ENCODE data around the gene HIVEP3.

HIVEP3 gene

GRCh38 chr1:41848216-41848952 lies 70.3 kb downstream of the HIVEP3 start:
- no peak for DNase-seq (ENCODE audit: low read depth)

GRCh38 chr1:41847733-41848132 lies 71.0 kb downstream of the HIVEP3 start:
- no peak for DNase-seq (ENCODE audit: low read depth)

GRCh38 chr1:41846625-41847405 lies 71.9 kb downstream of the HIVEP3 start:
- no peak for DNase-seq (ENCODE audit: low read depth)

GRCh38 chr1:41844781-41845272 lies 73.9 kb downstream of the HIVEP3 start:
- no peak for DNase-seq (ENCODE audit: low read depth)

- DNase-seq (ENCODE audit: low read depth) = no peak
Observed at GRCh38 chr1:41844255-41844654, 74.5 kb downstream of the HIVEP3 start.

- no peak for DNase-seq (ENCODE audit: low read depth)
Observed at GRCh38 chr1:41842993-41843755, 75.5 kb downstream of the HIVEP3 start.

- no peak for DNase-seq (ENCODE audit: low read depth)
Observed at GRCh38 chr1:41842326-41842725, 76.4 kb downstream of the HIVEP3 start.

GRCh38 chr1:41840592-41841246 lies 78.0 kb downstream of the HIVEP3 start:
- DNase-seq (ENCODE audit: low read depth) = no peak

GRCh38 chr1:41838266-41838665 lies 80.5 kb downstream of the HIVEP3 start:
- no peak for DNase-seq (ENCODE audit: low read depth)

GRCh38 chr1:41837691-41838090 lies 81.0 kb downstream of the HIVEP3 start:
- DNase-seq (ENCODE audit: low read depth) = no peak

- no peak for DNase-seq (ENCODE audit: low read depth)
Observed at GRCh38 chr1:41835485-41835884, 83.2 kb downstream of the HIVEP3 start.

GRCh38 chr1:41833519-41834000 lies 85.2 kb downstream of the HIVEP3 start:
- DNase-seq (ENCODE audit: low read depth) = no peak

- no peak for DNase-seq (ENCODE audit: low read depth)
Observed at GRCh38 chr1:41830726-41831125, 88.0 kb downstream of the HIVEP3 start.

- DNase-seq (ENCODE audit: low read depth) = no peak
Observed at GRCh38 chr1:41827991-41828570, 90.6 kb downstream of the HIVEP3 start.

GRCh38 chr1:41823471-41823870 lies 95.3 kb downstream of the HIVEP3 start:
- DNase-seq (ENCODE audit: low read depth) = no peak

GRCh38 chr1:41822866-41823265 lies 95.9 kb downstream of the HIVEP3 start:
- no peak for DNase-seq (ENCODE audit: low read depth)

GRCh38 chr1:41819843-41820242 lies 98.9 kb downstream of the HIVEP3 start:
- DNase-seq (ENCODE audit: low read depth) = no peak

GRCh38 chr1:41819069-41819468 lies 99.7 kb downstream of the HIVEP3 start:
- DNase-seq (ENCODE audit: low read depth) = no peak

- DNase-seq (ENCODE audit: low read depth) = no peak
Observed at GRCh38 chr1:41816061-41816460, 102.7 kb downstream of the HIVEP3 start.

GRCh38 chr1:41813755-41814745 lies 104.7 kb downstream of the HIVEP3 start:
- no peak for DNase-seq (ENCODE audit: low read depth)
